Liver (tissue), 9 donors: ENCODE measurements around the gene OSBP2. TPM values are rescaled to one million over a fixed set of nuclear protein-coding genes. Genes with fewer than 3 reads are reported as not detected.

ENCODE experiments used
- DNase-seq: peaks from one replicate; pipeline ENCODE4 v3.0.0-alpha.2; 2017; ENCODE audit warnings: low spot score
- H3K27ac ChIP-seq, 2 donors: one replicate each; pipeline ENCODE4 v1.7.0; 2013; ENCODE audit warnings: inconsistent platforms in 2 of 2, low read length in 2 of 2, control low read depth in 1 of 2, low read depth in 1 of 2, mild to moderate bottlenecking in 1 of 2
- H3K27me3 ChIP-seq, 4 donors: one replicate each; pipeline versions ENCODE4 v1.6.1 to v1.7.0; 2013; ENCODE audit warnings: low read length in 3 of 4, inconsistent platforms in 1 of 4, mild to moderate bottlenecking in 1 of 4, moderate library complexity in 1 of 4; ENCODE audit not compliant: control insufficient read depth in 4 of 4, insufficient read depth in 4 of 4
- H3K36me3 ChIP-seq, 4 donors: one replicate each; pipeline versions ENCODE4 v1.6.1 to v1.7.0; 2013; ENCODE audit warnings: low read length in 3 of 4, mild to moderate bottlenecking in 3 of 4, low read depth in 1 of 4, moderate library complexity in 1 of 4; ENCODE audit not compliant: control insufficient read depth in 4 of 4, insufficient read depth in 3 of 4
- H3K4me1 ChIP-seq, 4 donors: one replicate each; pipeline versions ENCODE4 v1.6.1 to v1.7.0; 2013; ENCODE audit warnings: low read length in 3 of 4, mild to moderate bottlenecking in 3 of 4, moderate library complexity in 1 of 4; ENCODE audit not compliant: control insufficient read depth in 4 of 4, insufficient read depth in 4 of 4
- H3K4me3 ChIP-seq, 3 donors: one replicate each; pipeline versions ENCODE4 v1.6.1 to v1.7.0; 2013; ENCODE audit warnings: low read length in 3 of 3, control low read depth in 1 of 3, low read depth in 1 of 3, mild to moderate bottlenecking in 1 of 3
- H3K9ac ChIP-seq, 2 donors: one replicate each; pipeline ENCODE4 v1.7.0; 2013; ENCODE audit warnings: low read length in 2 of 2, mild to moderate bottlenecking in 2 of 2, moderate library complexity in 2 of 2, control low read depth in 1 of 2, low read depth in 1 of 2
- H3K9me3 ChIP-seq, 4 donors: one replicate each; pipeline versions ENCODE4 v1.6.1 to v1.7.0; 2013; ENCODE audit warnings: low read length in 3 of 4; ENCODE audit not compliant: control insufficient read depth in 4 of 4
- EGR1 ChIP-seq, 2 donors: IDR thresholded peaks; 2 replicates each; pipeline ENCODE4 v1.6.1; 2016 to 2018; ENCODE audit warnings: antibody characterized with exemption in 2 of 2, low read depth in 2 of 2
- FOXA1 ChIP-seq: IDR thresholded peaks from 2 replicates; pipeline ENCODE4 v1.6.1; 2016; ENCODE audit warnings: antibody characterized with exemption
- FOXA2 ChIP-seq: IDR thresholded peaks from 2 replicates; pipeline ENCODE4 v1.6.1; 2016; ENCODE audit warnings: antibody characterized with exemption
- GABPA ChIP-seq, 2 donors: IDR thresholded peaks in 1 of 2; conservative IDR thresholded peaks in 1 of 2; 2 replicates each; pipeline ENCODE4 v1.6.1; 2016; ENCODE audit warnings: antibody characterized with exemption in 2 of 2, mild to moderate bottlenecking in 1 of 2, moderate library complexity in 1 of 2
- HNF4A ChIP-seq, 2 donors: conservative IDR thresholded peaks; 2 replicates each; pipeline ENCODE4 v1.6.1; 2016; ENCODE audit warnings: antibody characterized with exemption in 2 of 2, mild to moderate bottlenecking in 2 of 2
- HNF4G ChIP-seq: IDR thresholded peaks from 2 replicates; pipeline ENCODE4 v1.6.1; 2016; ENCODE audit warnings: antibody characterized with exemption
- JUND ChIP-seq, 2 donors: IDR thresholded peaks; 2 replicates each; pipeline ENCODE4 v1.6.1; 2016; ENCODE audit warnings: antibody characterized with exemption in 2 of 2
- NR2F2 ChIP-seq: IDR thresholded peaks from 2 replicates; pipeline ENCODE4 v1.6.1; 2016; ENCODE audit warnings: antibody characterized with exemption
- RAD21 ChIP-seq, 2 donors: IDR thresholded peaks; 2 replicates each; pipeline ENCODE4 v1.6.1; 2016; ENCODE audit warnings: antibody characterized with exemption in 2 of 2, mild to moderate bottlenecking in 2 of 2
- RXRA ChIP-seq, 2 donors: IDR thresholded peaks; 2 replicates each; pipeline ENCODE4 v1.6.1; 2017 to 2018; ENCODE audit warnings: antibody characterized with exemption in 2 of 2, mild to moderate bottlenecking in 1 of 2
- SP1 ChIP-seq: IDR thresholded peaks from 2 replicates; pipeline ENCODE4 v1.6.1; 2018; ENCODE audit warnings: antibody characterized with exemption, mild to moderate bottlenecking
- TAF1 ChIP-seq: conservative IDR thresholded peaks from 2 replicates; pipeline ENCODE4 v1.6.1; 2016; ENCODE audit warnings: antibody characterized with exemption, mild to moderate bottlenecking
- YY1 ChIP-seq: IDR thresholded peaks from 2 replicates; pipeline ENCODE4 v1.6.1; 2016; ENCODE audit warnings: antibody characterized with exemption, mild to moderate bottlenecking
- WGBS: extraction: QIAGEN DNeasy Blood & Tissue Kit; methylation state at CpG from one replicate; pipeline ENCODE4 v1.1.7; 2013; 5-methylcytosine and 5-hydroxymethylcytosine counted together
- polyA plus RNA-seq, 2 donors: library from polyadenylated mRNA; stranded (reverse) in 1 of 2; unstranded in 1 of 2; fragments of 200-250 nt in 1 of 2; fragments of >200 nt in 1 of 2; fragmentation: Nextera tagmentation in 1 of 2; extraction: Ambion mirVana in 1 of 2; gene quantifications; one replicate each; pipeline versions ENCODE4 v1.2.1 to v1.2.3, GENCODE V29; 2013 to 2015
- total RNA-seq, 2 donors: library from RNA; depleted of rRNA; stranded (reverse); fragments of >200 nt; gene quantifications; one replicate each; pipeline ENCODE4 v1.2.3, GENCODE V29; 2014
- TF ChIP-seq, protein P1 (sequence below): fragments of 150-350 bp; IDR thresholded peaks from 2 replicates; pipeline ENCODE4 v1.5.1; 2017; ENCODE audit warnings: improper control_type of control experiment, low read depth, low read length; ENCODE audit not compliant: missing input control
- TF ChIP-seq, protein P2 (sequence below): IDR thresholded peaks from 2 replicates; pipeline ENCODE4 v1.6.1; 2016; ENCODE audit warnings: antibody characterized with exemption
- TF ChIP-seq, protein P3 (sequence below): IDR thresholded peaks from 2 replicates; pipeline ENCODE4 v1.6.1; 2016; ENCODE audit warnings: antibody characterized with exemption
- TF ChIP-seq, protein P4 (sequence below): IDR thresholded peaks from 2 replicates; pipeline ENCODE4 v1.6.1; 2016; ENCODE audit warnings: antibody characterized with exemption
- TF ChIP-seq, protein P5 (sequence below): IDR thresholded peaks from 2 replicates; pipeline ENCODE4 v1.6.1; 2016; ENCODE audit warnings: antibody characterized with exemption, mild to moderate bottlenecking
- donor health status: healthy.
- donor health status: healthy.
- donor health status: healthy.
- donor health status: healthy.
- donor health status: healthy.

Gene OSBP2
- total and polyA plus RNA-seq, 4 donors: 0.43 to 192 (median 0.86) TPM

DNA sequence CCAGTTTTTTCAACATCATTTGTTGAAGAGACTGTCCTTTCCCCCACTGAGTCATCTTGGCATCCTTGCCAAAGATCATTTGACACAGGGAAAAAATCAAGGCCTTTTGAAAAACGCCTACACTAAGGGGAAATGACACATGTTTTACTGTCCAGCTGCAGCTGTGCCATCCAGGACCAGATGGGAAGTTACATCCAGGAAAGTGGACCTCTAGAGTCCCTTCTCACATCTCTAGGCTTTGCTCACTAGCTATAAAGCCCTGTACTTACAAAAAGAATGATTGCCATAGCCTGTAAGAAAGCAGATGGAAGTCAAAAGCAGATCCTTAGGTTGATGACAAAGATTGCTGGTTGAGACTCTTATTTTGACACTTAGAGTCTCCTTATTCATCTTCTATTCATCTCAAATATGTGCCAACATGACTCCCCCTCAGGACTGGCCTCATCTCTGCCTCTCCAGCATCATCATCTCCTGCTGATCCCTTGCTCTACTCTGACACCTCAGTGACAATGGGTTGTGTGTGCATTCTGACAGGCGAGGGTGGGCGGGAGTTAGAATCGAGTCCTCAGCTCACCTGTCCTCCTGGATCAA, 22.8 kb downstream of the OSBP2 start:
- DNase-seq: no peak
- H3K27ac ChIP-seq: no peak overlapping the region
- H3K9me3 ChIP-seq: no peaks in the 10 kb centered on the region
- no peaks in the 10 kb centered on the region for H3K27me3 ChIP-seq
- H3K4me3 ChIP-seq: no peak overlapping the region
- 72% methylated on average over 4 of the region's 4 CpGs for WGBS
- no peak overlapping the region for H3K9ac ChIP-seq
- TF ChIP-seq JUND (IDR thresholded peaks at IDR 0.05) (no peak), TAF1 (no peak), YY1 (no peak), RXRA (IDR thresholded peaks at IDR 0.05) (no peak), RAD21 (IDR thresholded peaks at IDR 0.05) (no peak), FOXA2 (no peak), SP1 (no peak), NR2F2 (no peak), HNF4A (conservative IDR thresholded peaks at IDR 0.05) (no peak), HNF4G (no peak), EGR1 (IDR thresholded peaks at IDR 0.05; ENCODE audit: low read depth in 2 of 2) (no peak), GABPA (IDR thresholded peaks at IDR 0.05 in 1 of 2, conservative IDR thresholded peaks at IDR 0.05 in 1 of 2) (no peak), FOXA1 (no peak)
- TF ChIP-seq, protein P1, sequence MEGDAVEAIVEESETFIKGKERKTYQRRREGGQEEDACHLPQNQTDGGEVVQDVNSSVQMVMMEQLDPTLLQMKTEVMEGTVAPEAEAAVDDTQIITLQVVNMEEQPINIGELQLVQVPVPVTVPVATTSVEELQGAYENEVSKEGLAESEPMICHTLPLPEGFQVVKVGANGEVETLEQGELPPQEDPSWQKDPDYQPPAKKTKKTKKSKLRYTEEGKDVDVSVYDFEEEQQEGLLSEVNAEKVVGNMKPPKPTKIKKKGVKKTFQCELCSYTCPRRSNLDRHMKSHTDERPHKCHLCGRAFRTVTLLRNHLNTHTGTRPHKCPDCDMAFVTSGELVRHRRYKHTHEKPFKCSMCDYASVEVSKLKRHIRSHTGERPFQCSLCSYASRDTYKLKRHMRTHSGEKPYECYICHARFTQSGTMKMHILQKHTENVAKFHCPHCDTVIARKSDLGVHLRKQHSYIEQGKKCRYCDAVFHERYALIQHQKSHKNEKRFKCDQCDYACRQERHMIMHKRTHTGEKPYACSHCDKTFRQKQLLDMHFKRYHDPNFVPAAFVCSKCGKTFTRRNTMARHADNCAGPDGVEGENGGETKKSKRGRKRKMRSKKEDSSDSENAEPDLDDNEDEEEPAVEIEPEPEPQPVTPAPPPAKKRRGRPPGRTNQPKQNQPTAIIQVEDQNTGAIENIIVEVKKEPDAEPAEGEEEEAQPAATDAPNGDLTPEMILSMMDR: no peak
- TF ChIP-seq, protein P2, sequence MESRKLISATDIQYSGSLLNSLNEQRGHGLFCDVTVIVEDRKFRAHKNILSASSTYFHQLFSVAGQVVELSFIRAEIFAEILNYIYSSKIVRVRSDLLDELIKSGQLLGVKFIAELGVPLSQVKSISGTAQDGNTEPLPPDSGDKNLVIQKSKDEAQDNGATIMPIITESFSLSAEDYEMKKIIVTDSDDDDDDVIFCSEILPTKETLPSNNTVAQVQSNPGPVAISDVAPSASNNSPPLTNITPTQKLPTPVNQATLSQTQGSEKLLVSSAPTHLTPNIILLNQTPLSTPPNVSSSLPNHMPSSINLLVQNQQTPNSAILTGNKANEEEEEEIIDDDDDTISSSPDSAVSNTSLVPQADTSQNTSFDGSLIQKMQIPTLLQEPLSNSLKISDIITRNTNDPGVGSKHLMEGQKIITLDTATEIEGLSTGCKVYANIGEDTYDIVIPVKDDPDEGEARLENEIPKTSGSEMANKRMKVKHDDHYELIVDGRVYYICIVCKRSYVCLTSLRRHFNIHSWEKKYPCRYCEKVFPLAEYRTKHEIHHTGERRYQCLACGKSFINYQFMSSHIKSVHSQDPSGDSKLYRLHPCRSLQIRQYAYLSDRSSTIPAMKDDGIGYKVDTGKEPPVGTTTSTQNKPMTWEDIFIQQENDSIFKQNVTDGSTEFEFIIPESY: no peak
- TF ChIP-seq, protein P3, sequence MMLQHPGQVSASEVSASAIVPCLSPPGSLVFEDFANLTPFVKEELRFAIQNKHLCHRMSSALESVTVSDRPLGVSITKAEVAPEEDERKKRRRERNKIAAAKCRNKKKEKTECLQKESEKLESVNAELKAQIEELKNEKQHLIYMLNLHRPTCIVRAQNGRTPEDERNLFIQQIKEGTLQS: no peak
- TF ChIP-seq, protein P4, sequence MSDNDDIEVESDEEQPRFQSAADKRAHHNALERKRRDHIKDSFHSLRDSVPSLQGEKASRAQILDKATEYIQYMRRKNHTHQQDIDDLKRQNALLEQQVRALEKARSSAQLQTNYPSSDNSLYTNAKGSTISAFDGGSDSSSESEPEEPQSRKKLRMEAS: no peak
- TF ChIP-seq, protein P5, sequence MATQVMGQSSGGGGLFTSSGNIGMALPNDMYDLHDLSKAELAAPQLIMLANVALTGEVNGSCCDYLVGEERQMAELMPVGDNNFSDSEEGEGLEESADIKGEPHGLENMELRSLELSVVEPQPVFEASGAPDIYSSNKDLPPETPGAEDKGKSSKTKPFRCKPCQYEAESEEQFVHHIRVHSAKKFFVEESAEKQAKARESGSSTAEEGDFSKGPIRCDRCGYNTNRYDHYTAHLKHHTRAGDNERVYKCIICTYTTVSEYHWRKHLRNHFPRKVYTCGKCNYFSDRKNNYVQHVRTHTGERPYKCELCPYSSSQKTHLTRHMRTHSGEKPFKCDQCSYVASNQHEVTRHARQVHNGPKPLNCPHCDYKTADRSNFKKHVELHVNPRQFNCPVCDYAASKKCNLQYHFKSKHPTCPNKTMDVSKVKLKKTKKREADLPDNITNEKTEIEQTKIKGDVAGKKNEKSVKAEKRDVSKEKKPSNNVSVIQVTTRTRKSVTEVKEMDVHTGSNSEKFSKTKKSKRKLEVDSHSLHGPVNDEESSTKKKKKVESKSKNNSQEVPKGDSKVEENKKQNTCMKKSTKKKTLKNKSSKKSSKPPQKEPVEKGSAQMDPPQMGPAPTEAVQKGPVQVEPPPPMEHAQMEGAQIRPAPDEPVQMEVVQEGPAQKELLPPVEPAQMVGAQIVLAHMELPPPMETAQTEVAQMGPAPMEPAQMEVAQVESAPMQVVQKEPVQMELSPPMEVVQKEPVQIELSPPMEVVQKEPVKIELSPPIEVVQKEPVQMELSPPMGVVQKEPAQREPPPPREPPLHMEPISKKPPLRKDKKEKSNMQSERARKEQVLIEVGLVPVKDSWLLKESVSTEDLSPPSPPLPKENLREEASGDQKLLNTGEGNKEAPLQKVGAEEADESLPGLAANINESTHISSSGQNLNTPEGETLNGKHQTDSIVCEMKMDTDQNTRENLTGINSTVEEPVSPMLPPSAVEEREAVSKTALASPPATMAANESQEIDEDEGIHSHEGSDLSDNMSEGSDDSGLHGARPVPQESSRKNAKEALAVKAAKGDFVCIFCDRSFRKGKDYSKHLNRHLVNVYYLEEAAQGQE: no peak
- no peaks in the 10 kb centered on the region for H3K4me1 ChIP-seq
- no peaks in the 10 kb centered on the region for H3K36me3 ChIP-seq
